ENCODE data around the gene ADAT3.
A peak's percentile ranks its signal among the peaks of the same experiment; 100 is the strongest.

Gene ADAT3

GRCh38 chr19:1917926-1918325, 12.7 kb downstream of the ADAT3 start:
- no peak for DNase-seq

GRCh38 chr19:1918975-1919374, 13.8 kb downstream of the ADAT3 start:
- DNase-seq, result no peak

DNA sequence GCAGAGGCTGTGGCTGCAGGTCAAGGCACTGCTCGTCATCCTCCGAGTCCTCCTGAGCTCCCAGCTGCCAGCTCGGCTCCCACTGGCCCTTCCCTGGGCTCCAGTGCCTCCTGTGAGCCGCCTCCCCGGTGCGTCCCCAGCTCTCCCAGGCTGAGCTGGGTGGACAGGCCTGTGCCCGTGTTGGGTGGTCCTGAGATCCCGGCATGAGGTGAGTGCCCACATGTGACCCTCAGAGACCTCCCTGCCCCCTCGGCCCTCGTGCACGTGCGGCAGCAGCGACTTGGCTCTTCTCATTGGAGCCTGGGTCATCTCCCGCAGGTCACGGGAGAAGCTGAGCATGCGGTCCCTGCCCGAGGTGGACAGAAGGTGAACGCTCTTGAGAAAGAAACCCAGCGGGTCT, 15.4 kb downstream of the ADAT3 start:
- no peak for DNase-seq

GRCh38 chr19:1921326-1921725, 16.1 kb downstream of the ADAT3 start:
- no peak for DNase-seq

- DNase-seq, result no peak
Observed at GRCh38 chr19:1921825-1922224, 16.6 kb downstream of the ADAT3 start.

GRCh38 chr19:1922803-1923202, 17.6 kb downstream of the ADAT3 start:
- no peak for DNase-seq

DNA sequence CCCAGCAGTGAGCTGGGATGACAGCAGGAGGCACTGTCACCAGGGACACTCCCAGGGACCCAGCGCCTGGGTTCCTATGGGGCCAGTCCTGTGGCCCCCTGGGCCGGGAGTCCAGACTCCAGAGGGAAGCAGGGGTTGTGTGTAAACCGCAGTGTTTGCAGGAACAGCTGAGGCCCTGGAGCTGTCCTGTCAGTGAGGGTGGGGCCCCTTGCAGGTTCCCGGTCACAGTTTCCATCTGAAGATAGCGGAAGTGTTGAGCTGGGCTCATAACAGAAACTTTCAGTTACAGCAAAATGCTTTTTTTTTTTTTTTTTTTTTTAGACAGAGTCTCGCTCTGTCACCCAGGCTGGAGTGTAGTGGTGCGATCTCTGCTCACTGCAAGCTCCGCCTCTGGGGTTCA, 18.1 kb downstream of the ADAT3 start:
- DNase-seq, result no peak

DNA sequence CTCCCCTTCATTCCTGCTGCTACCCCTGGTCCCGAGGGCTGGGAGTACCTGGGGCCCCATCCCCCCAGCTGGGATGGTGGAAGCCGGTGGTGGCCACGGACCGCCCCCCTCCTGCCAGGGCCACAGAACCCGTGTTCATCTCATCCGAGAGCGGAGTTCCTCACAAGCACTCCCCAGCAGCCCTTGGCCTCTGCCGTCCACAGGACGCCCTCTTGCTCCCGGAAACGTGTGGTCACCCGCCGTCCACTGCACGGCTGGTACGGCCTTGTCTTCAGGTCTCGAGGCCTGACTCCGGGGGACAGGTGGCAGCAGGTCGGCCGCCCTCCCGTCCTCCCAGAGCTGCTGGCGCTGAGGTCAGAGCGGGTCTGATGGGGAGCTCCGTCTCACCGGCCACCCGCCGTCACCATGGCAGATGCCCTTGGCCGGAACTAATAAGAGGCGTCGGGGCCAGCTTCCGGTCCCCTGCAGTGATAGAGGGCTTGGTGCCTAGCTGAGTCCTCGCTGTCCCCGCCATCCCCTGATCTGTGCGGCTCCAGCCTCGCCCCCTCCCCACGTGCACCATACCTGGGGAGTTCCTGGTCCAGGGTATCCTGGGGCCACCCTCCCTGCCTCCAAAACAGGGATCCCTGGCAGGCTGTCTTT, 19.2 kb downstream of the ADAT3 start:
- no peak for DNase-seq

GRCh38 chr19:1925544-1925943, 20.3 kb downstream of the ADAT3 start:
- no peak for DNase-seq

GRCh38 chr19:1929021-1929742, 24.0 kb downstream of the ADAT3 start:
- DNase-seq, result peak; percentile 62

DNA sequence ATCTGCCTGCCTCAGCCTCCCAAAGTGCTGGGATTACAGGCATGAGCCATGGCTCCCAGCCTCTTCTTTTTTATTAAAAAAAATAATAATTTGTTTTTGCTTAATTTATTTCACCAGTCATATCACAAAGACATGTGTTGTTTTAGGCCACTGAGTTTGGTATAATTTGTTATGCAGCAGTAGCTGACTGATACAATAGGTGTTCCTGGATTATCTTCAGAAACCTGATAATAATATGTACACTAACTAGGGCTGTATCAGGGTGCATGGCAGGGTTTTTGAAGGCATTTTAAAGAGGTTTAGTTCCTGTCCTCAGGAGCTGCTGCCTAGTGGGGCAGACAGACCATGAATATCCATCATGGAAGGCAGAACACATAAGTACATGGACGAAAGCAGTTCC, 26.2 kb downstream of the ADAT3 start:
- DNase-seq, result no peak

GRCh38 chr19:1932395-1932794, 27.2 kb downstream of the ADAT3 start:
- DNase-seq, result no peak

GRCh38 chr19:1933244-1933643, 28.0 kb downstream of the ADAT3 start:
- DNase-seq, result no peak

DNA sequence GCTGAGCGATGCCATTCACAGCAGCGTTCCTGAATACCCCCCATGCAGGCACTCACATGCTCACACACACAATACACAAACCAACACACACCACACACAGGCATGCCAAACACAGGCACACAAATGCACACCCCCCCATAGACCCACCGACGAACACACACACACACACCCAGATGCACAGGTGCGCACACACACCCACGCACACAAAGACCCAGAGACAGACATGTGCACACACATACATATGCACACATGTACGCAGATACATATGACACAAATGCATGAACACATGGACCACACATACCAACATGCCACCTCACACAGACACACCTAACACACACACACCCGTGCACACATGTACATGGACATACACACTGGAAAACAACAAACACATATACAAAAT, 28.7 kb downstream of the ADAT3 start:
- DNase-seq, result no peak

GRCh38 chr19:1935484-1936208, 30.4 kb downstream of the ADAT3 start:
- peak; percentile 27 for DNase-seq

GRCh38 chr19:1936430-1936829, 31.2 kb downstream of the ADAT3 start:
- DNase-seq, result no peak

DNA sequence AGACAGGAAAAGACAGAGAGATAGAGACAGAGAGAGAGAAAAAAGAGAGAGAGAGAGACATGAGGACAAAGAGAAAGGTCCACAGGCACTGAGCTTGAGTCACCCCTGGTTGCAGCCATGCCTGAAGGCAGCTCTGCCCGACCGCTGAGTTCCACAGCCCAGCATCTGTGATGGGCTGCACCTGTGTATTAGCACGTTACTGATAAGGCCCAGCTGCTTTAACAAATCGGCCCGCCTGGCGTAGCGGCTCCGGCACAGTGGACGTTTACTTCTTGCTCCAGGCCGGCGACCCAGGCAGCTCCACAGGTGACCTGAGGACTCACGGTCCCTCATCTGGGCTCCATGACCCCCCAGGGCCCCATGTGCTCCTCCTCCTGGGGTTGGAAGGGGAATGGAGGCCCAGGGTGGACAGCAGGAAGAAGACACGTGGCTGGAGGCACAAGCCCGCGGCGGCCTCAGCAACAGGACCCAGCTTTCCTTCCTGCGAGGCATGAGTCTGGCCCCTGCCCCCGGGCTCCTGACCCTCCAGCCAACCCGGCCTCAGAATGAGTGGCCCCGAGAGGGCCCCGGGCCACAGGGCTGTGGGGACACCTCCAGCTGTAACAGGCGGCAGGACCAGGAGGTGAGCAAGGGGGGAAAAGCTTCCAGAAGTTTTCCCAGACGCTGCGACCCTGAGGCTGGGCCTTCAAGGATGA, 31.9 kb downstream of the ADAT3 start:
- no peak for DNase-seq

DNA sequence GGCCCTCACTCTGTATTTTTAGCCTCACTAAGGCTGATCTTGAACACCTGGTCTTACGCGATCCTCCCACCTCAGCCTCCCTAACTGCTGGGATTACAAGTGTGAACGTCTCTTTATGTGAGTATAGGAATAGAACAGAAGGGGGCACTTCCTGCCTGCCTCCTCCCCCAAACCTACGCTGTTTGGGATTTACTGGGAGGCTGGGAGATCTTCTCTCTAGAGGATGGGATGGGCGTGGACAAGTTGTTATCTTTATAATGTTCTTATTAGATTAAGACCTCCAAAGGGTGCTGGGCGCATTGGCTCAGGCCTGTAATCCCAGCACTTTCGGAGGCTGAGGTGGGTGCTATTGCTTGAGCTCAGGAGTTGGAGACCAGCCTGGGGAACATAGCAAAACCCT, 32.9 kb downstream of the ADAT3 start:
- DNase-seq, result no peak

GRCh38 chr19:1941146-1942077, 36.2 kb downstream of the ADAT3 start, which contains the start of gene CSNK1G2:
CSNK1G2 (plus strand) TSS chr19:1941172; CDS start chr19:1969773, 28,601 bp downstream.
- no peak for DNase-seq

GRCh38 chr19:1942078-1942933, 37.1 kb downstream of the ADAT3 start:
- peak; percentile 66 for DNase-seq

DNA sequence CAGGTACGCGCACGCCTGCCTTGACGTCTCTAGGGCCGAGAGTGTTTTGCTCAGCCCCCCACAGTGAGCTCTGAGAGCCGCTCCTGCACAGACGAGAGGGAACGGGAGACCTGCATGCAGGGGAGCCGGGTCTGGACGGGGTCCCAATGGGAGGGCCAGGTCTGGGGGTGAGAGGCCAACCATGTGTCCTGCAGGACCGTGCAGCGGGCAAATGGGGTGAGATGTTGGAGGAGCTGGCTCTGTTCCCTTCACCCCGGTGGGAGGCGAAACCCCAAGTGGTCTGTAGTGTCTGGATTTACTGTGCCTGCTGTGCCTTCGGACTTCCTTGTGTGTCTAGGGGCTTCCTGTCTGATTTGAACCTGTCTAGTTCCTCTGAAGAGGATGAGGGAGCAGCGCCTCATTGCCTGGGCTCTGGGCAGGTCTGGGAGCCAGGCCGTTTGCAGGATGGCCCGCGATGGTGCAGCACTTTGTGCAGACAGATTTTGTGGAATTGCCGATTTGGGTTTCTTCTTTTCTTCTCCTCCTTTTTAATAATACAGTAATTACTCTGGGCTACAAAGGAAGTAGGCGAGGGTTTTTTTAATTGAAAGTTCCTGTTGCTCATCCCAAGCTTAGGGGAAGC, 37.8 kb downstream of the ADAT3 start:
- no peak for DNase-seq

Data from fibroblast of skin of right biceps (primary cell).